H1 (cell line): ENCODE results near the gene ZNF23. TPM values are rescaled to one million over a fixed set of nuclear protein-coding genes. Genes with fewer than 3 reads are reported as not detected.

Experiments
- JUN ChIP-seq: IDR thresholded peaks from 2 replicates; pipeline ENCODE4 v1.6.1; 2011; ENCODE audit warnings: low read depth, mild to moderate bottlenecking, improper control_type of control experiment, low read length
- polyA plus RNA-seq, 7 experiments: library from polyadenylated mRNA; depleted of rRNA in 3 of 7; stranded (reverse) in 5 of 7; unstranded in 2 of 7; fragments of >200 nt in 5 of 7; fragments of 200-250 nt in 2 of 7; gene quantifications; 1 replicate in 5 of 7; 2 replicates in 1 of 7; 4 replicates in 1 of 7; pipeline versions ENCODE4 v1.2.1 to v1.2.3, GENCODE V29; 2011 to 2013; ENCODE audit warnings: missing spikeins in 2 of 7, mixed read lengths in 2 of 7
- total RNA-seq: library from RNA; stranded (reverse); fragmentation: NEBNext Ultra II Directional; extraction: Animal tissue kit (Norgen Biotek cat#: 25700); gene quantifications from 2 replicates; pipeline ENCODE4 v1.2.1, GENCODE V29; 2021
- TF ChIP-seq, protein P1 (sequence below): fragments of 300-600 bp; sonication (generic); IDR thresholded peaks from 2 replicates; pipeline ENCODE4 v1.7.1; 2012; ENCODE audit warnings: low read length, moderate library complexity, mild to moderate bottlenecking, inconsistent platforms; ENCODE audit not compliant: insufficient replicate concordance

ZNF23 gene
- total and polyA plus RNA-seq, 2 of the 8 experiments (the other 6 are each of a cell fraction or from before 2014, with no cell fraction given) = 2.4 to 10.2 TPM

DNA sequence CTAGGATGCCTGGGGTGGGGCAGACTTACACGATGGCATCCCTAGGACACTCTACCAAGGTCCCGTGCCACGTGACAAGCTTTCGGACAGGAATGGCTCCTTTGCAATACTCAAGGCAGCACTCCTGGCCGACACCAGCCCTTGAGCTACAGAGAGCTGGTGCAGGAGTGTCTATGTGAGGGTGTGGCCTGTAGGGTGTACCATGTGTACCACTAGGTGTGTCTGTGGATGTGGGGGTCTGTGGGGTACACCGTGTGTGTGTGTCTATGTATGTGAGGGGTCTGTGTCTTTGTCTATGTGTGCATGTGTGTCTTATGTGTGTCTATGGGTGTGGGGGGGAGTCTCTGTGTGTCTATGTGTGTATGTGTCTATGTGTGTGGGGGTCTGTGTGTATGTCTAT lies 18.3 kb downstream of the ZNF23 start (continued):
- TF ChIP-seq, protein P1, sequence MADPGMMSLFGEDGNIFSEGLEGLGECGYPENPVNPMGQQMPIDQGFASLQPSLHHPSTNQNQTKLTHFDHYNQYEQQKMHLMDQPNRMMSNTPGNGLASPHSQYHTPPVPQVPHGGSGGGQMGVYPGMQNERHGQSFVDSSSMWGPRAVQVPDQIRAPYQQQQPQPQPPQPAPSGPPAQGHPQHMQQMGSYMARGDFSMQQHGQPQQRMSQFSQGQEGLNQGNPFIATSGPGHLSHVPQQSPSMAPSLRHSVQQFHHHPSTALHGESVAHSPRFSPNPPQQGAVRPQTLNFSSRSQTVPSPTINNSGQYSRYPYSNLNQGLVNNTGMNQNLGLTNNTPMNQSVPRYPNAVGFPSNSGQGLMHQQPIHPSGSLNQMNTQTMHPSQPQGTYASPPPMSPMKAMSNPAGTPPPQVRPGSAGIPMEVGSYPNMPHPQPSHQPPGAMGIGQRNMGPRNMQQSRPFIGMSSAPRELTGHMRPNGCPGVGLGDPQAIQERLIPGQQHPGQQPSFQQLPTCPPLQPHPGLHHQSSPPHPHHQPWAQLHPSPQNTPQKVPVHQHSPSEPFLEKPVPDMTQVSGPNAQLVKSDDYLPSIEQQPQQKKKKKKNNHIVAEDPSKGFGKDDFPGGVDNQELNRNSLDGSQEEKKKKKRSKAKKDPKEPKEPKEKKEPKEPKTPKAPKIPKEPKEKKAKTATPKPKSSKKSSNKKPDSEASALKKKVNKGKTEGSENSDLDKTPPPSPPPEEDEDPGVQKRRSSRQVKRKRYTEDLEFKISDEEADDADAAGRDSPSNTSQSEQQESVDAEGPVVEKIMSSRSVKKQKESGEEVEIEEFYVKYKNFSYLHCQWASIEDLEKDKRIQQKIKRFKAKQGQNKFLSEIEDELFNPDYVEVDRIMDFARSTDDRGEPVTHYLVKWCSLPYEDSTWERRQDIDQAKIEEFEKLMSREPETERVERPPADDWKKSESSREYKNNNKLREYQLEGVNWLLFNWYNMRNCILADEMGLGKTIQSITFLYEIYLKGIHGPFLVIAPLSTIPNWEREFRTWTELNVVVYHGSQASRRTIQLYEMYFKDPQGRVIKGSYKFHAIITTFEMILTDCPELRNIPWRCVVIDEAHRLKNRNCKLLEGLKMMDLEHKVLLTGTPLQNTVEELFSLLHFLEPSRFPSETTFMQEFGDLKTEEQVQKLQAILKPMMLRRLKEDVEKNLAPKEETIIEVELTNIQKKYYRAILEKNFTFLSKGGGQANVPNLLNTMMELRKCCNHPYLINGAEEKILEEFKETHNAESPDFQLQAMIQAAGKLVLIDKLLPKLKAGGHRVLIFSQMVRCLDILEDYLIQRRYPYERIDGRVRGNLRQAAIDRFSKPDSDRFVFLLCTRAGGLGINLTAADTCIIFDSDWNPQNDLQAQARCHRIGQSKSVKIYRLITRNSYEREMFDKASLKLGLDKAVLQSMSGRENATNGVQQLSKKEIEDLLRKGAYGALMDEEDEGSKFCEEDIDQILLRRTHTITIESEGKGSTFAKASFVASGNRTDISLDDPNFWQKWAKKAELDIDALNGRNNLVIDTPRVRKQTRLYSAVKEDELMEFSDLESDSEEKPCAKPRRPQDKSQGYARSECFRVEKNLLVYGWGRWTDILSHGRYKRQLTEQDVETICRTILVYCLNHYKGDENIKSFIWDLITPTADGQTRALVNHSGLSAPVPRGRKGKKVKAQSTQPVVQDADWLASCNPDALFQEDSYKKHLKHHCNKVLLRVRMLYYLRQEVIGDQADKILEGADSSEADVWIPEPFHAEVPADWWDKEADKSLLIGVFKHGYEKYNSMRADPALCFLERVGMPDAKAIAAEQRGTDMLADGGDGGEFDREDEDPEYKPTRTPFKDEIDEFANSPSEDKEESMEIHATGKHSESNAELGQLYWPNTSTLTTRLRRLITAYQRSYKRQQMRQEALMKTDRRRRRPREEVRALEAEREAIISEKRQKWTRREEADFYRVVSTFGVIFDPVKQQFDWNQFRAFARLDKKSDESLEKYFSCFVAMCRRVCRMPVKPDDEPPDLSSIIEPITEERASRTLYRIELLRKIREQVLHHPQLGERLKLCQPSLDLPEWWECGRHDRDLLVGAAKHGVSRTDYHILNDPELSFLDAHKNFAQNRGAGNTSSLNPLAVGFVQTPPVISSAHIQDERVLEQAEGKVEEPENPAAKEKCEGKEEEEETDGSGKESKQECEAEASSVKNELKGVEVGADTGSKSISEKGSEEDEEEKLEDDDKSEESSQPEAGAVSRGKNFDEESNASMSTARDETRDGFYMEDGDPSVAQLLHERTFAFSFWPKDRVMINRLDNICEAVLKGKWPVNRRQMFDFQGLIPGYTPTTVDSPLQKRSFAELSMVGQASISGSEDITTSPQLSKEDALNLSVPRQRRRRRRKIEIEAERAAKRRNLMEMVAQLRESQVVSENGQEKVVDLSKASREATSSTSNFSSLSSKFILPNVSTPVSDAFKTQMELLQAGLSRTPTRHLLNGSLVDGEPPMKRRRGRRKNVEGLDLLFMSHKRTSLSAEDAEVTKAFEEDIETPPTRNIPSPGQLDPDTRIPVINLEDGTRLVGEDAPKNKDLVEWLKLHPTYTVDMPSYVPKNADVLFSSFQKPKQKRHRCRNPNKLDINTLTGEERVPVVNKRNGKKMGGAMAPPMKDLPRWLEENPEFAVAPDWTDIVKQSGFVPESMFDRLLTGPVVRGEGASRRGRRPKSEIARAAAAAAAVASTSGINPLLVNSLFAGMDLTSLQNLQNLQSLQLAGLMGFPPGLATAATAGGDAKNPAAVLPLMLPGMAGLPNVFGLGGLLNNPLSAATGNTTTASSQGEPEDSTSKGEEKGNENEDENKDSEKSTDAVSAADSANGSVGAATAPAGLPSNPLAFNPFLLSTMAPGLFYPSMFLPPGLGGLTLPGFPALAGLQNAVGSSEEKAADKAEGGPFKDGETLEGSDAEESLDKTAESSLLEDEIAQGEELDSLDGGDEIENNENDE = no peak
- TF ChIP-seq JUN = no peak
